T47D (cell line): Measurements from ENCODE around the gene GADD45B.

ENCODE experiments used
- DNase-seq, 2 experiments: peaks; one replicate each; pipeline versions ENCODE4 v3.0.0 to v3.0.0-alpha.2; 2011 to 2012; ENCODE audit warnings: low read depth in 1 of 2, low spot score in 1 of 2
- JUND ChIP-seq: IDR thresholded peaks from 2 replicates; pipeline ENCODE4 v1.6.1; 2012; ENCODE audit warnings: low read depth
- in situ Hi-C: cut with HindIII; loops from 2 replicates; pipeline ENCODE4 v1.10.0; 2016; ENCODE audit warnings: low sequenced_read_pairs, low pct_unique_long_range_greater_than_20kb

GADD45B gene

DNA sequence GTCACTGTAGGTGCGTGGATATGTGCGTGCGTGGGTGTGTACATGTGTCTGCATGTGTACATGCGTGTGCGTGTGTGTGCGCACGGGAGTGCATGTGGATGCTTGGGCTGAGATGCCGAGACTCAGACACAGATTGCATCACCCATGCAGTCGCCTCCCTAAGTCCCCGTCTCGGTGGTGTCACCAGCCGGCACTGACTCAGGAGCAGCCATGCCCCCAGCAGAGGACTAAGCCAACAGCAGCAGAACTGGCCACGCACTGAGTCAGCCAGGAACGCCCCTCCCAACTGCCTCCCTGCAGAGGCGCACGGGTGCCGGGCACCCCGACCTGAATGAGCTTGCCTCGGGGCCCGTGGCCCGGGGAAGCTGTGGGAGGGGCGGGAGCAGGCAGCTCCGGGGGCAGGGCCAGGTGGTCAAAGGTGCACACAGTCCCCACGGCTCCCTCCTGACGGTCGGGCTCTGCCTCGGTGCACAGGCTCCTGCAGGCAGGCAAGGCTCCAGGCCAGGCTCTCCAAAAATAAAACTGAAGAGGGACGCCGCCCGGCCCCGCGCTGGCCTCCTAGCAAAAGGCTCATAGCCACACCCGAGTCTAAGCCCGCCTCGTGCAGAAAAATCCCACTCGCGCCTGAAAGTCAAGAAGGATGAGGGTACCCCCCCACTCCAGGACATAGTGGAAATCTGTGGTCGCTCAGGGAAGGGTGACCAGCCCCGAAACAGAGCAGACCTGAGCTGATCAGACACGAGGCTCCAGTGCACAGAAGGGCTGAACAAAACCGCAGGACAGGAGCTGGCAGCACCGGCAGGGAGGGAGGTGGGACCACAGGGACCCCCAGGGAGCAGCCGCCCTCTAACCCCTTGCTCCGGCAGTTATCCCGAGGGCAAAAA lies 49.2 kb downstream of the GADD45B start:
- DNase-seq, result peak; percentile 44 to 91
- TF ChIP-seq JUND, result no peak
- in situ Hi-C loops, result no loop called here

DNA sequence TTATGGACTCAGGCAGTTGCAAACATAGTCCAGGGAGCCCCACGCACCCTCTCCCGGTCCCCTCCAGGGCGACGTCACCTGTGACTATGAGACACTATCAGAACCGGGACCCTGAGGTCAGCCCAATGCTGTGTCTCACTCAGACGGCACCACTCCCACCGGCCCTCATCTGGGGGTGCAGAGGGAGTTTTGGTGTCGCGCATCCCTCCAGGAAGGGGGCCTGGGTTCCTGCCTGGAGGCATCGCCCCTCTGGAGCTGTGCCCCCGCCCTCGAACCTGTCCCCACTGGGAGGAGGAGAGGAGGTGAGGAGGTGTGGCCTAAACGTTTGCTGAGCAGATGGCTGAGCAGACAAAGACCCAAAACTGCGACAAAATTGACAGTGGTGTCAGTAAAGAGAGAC lies 51.2 kb downstream of the GADD45B start:
- no peak for TF ChIP-seq JUND
- DNase-seq, result peak in 1 of 2 experiments; percentile 36
- in situ Hi-C loops, result no loop called here

DNA sequence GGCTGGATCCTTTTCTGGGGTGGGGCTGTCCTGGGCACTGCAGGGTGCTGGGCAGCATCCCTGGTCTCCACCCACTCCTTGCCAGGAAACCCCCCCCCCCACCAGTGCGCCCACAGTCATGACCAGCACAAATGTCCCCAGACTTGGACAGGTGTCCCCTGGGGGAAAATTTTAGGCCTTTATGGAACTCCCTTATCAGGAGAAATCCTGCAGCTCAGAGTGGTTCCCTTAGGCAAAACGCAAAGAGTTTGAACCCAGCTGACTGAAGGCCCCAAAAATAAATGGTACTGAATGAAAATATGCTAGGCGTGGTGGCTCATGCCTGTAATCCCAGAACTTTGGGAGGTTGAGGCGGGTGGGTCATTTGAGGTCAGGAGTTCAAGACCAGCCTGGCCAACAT lies 51.8 kb downstream of the GADD45B start:
- no peak for TF ChIP-seq JUND
- DNase-seq, result peak in 1 of 2 experiments; percentile 33
- in situ Hi-C loops, result no loop called here
